T1000 (cell line): ENCODE results near the gene CNTROB.
A peak's percentile ranks its signal among the peaks of the same experiment; 100 is the strongest.

Experiments used
- DNase-seq: peaks from one replicate; lab custom pipeline; 2025; ENCODE audit warnings: mixed read lengths; lab: John Stamatoyannopoulos, UW

Gene CNTROB

DNA sequence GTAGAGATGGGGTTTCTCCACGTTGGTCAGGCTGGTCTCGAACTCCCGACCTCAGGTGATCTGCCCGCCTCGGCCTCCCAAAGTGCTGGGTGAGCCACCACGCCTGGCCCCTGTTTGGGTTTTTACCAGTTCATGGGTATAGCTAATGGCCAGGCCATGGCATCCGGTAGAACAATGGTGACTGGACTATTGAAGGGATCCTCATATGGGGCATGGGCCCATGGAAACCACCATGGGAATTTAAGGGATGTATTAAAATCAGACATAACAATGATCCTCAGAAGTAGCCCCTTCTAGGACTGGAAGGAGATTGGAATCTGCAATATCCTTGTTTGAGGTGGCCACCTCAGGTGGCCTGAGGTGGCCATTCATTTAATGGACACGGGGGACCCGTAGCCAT, 52.9 kb downstream of the CNTROB start:
- no peak for DNase-seq

DNA sequence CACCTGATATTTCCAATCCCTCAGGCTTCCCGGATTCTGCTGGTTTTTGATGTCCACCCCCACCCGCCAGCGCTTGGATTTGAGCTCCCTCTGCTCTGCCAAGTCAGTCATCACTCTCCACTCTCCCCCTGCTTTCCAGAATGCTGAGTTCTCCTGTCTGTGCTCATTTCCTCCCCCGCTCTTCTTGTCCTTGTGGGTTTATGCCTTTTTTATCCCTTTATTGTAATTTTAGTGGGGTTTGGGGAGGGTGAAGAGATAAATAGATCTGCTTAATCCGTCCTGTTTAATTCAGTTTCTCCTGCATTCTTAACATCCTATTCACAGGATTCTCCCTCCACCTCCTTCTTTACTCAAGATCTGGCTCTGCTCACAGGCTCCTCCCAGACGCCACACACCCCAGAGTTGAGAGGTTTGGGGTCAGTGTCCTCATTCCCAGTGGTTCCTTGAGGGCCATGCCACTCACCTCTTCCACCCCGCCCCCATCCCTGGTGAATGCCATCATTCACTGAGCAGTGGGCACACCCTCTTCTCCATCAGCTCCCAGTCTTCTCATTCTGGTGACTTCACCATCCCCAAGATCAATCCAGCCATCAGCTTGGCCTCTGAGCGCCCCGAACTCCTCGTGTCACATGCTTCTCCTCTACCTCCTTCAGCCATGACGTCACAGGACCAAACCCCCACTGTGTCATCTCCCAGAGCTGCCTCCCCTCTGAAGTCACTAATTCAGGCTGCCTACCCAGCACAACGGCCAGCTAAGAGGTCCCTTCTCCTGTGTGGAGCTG, 55.3 kb downstream of the CNTROB start:
- DNase-seq = no peak

DNA sequence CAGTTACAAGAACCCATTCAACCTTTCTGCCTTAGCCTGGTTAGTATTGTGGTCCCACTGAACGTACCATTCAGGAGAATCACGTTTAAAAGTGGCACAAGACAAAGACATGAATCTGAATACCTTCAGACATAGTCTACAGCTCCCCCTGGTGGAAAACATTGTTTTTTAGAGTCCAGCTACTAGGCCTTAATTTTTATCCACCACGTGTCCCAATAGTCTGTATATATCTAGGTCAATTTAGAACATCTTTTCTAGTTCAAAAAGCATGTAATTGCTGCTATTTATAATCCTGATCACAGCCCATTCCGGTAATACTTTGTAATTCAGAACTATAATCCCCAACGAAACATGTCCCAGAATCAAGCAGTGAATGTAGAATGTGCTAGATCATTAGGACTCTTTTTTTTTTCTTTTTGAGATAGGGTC, 56.8 kb downstream of the CNTROB start:
- DNase-seq = peak; percentile 52

DNA sequence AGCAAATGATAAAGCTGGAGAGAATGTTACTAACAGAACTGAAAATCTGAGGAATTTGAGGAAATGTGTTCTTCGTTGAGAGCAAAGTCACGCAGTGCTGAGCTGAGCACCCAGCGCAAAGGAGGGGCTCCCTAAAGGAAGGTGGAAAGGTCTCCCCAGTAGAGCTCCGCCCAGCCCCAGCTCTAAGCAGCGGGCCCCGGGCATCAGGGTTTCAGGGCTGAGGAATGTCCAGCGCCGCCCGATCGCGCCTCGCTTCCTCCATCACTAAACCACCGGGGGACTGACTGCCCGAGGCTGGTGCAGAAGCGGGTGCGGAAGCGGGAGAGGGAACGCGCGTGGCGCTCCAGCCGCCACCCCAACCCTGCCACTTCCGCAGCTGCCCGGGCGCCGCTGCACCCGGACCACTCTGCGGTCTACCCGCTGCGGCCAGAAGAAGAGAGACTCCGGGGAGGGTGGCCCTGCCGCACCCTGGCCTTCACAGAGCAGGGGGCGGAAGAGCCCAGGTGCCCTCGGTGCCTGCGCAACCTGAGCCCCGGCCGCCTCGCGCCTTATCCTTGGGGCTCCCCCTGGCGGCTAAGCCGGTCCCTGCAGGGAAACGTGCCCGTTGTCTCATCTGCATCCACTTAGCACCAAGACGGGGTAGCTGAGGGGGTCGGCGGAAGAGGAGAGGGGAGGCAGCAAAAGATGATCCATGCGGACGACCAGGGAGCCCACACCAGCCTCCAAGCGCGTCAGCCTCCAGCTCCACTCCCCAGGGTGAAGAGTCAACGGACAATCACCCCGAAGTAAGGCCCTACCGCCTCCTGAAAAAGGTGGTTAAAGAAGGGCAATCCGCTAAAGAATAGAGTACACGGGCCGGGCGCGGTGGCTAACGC, 58.0 kb downstream of the CNTROB start:
- DNase-seq = peak; percentile 77

DNA sequence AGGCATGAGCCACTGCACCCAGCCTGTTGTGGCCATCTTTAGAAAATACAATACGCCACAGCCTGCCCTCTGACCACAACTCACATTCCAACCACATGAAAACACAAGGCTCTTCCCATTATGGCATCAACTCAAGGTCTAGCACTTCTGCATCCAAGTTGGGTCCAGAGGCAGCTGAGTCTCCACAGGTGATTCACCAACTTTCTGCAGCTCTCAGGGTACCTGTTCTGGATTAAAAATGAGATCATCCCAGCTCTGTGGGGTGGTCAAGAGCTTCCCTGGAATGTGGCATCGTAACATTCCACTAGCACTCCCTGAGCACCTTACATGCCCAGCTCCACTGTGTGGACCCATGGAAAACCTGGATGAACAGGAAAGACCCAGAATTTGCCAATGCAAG, 60.5 kb downstream of the CNTROB start:
- no peak for DNase-seq

DNA sequence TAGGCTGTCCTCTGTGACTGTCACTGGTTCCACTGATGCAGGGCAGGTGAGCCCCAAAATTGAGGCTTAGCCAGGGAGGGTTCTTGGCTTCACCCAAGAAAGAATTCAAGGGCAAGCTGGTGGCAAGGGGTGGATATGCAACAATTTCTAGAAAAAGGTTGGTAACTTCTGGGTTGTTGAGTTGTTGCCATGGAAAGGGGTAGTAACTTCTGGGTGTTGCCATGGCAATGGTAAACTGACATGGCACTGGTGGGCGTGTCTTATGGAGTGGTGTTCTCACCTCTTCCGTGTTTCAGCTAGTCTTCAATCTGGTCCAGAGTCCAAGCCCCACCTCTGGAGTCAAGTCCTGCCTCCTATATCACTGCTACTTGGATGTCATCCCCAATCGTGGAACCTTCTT, 60.9 kb downstream of the CNTROB start:
- no peak for DNase-seq

DNA sequence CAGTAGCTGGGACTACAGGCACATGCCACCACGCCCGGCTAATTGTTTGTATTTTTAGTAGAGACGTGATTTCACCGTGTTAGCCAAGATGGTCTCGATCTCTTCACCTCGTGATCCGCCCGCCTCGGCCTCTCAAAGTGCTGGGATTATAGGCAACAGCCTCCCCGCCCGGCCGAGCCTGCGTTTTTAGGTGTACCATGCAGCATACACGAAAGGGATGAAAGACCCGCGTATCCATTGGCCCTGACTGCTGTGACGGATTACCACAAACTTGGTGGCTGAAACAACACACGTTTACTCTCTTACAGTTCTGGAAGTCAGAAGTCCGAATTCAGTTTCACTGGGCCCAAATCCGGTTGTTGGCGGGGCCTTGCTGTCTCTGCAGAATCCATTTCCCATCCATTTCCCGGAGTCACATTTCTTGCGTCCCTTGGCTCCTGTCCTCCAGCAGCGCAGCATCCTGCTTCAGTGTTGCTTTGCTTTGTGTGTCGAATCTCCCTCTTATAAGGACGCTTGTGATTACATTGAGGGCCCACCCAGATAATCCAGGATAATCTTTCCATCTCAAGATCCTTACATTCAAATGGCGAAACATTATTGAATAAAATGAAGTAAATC, 62.1 kb downstream of the CNTROB start:
- no peak for DNase-seq

DNA sequence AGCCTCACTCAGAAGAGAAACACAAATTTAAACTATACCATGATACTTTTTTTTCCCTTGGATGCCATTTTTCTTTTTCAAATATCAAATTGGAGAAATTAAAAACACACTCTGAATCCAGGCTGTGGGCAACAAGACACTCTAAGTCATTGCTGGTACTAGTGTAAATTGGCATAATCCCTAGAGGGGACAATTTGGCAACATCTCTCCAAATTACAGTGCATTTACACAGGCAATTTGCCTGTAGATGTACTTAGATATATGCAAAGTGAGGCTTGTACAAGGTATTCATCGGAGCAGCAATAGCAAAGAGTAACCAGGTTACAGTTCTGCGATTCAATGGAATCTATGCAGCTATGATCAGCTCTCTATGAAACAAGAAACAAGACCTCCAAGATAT, 63.7 kb downstream of the CNTROB start:
- DNase-seq = no peak

DNA sequence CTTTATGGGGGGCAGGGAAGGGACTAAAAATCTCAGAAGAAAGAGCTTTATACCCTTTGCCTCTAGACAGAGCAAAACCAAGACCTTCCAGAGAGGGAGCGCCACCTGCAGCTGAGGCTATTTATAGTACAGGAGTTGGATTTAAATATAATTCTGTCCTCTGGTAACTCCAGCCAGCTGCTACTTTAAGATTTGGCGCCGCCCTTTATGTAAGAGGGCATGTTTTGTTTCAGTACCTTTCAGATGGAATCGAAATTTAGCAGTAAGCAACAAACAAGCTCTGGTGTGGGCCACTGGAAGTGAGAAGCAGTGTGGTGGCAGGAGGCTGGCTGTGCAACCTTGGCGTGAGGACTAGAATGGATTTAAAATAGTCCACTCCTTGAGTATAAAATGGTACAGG, 65.2 kb downstream of the CNTROB start:
- DNase-seq = no peak
